Measurements from ENCODE around the gene CROCC2.

CROCC2 gene

GRCh38 chr2:240982821-240983281, 76.7 kb downstream of the CROCC2 start:
- TF ChIP-seq LEF1 (IDR thresholded peaks at IDR 0.05; ENCODE audit: borderline replicate concordance) (no peak), TARDBP (IDR thresholded peaks at IDR 0.05) (no peak), FOXK2 (IDR thresholded peaks at IDR 0.05) (no peak), FOXM1 (IDR thresholded peaks at IDR 0.05; ENCODE audit: borderline replicate concordance) (no peak), ELF4 (IDR thresholded peaks at IDR 0.05) (no peak), L3MBTL2 (conservative IDR thresholded peaks at IDR 0.05) (no peak), FOXA1 (IDR thresholded peaks at IDR 0.05) (no peak), PKNOX1 (IDR thresholded peaks at IDR 0.05) (no peak), NFRKB (IDR thresholded peaks at IDR 0.05) (no peak), ZNF384 (IDR thresholded peaks at IDR 0.05) (no peak), ARNT (IDR thresholded peaks at IDR 0.05) (no peak), SP1 (IDR thresholded peaks at IDR 0.05) (no peak), CTBP1 (IDR thresholded peaks at IDR 0.05; ENCODE audit: borderline replicate concordance) (no peak), BHLHE40 (IDR thresholded peaks at IDR 0.05; ENCODE audit: borderline replicate concordance) (no peak), SUZ12 (IDR thresholded peaks at IDR 0.05) (no peak), HDGF (IDR thresholded peaks at IDR 0.05; ENCODE audit: borderline replicate concordance) (no peak)
- CTCF ChIA-PET, result interaction anchor here (1.0 kb wide), 1 partner anchor 41 kb away, joined by 3 read pairs; no protein-coding TSS in a partner anchor
- no peak for DNase-seq (ENCODE audit: extremely low spot score)
- POLR2A ChIA-PET, result no interaction called here

- ChIA-PET CTCF (interaction anchor here (0.6 to 1.0 kb wide), 3 partner anchors 10 to 151 kb away, joined by 3 to 5 read pairs (median 3); no protein-coding TSS in a partner anchor), POLR2A (no interaction called here)
- DNase-seq (ENCODE audit: extremely low spot score), result peak; percentile 72
- TF ChIP-seq SUZ12 (IDR thresholded peaks at IDR 0.05) (no peak), LEF1 (IDR thresholded peaks at IDR 0.05; ENCODE audit: borderline replicate concordance) (no peak), SP1 (IDR thresholded peaks at IDR 0.05) (no peak), CTBP1 (IDR thresholded peaks at IDR 0.05; ENCODE audit: borderline replicate concordance) (no peak), FOXK2 (IDR thresholded peaks at IDR 0.05) (no peak), ELF4 (IDR thresholded peaks at IDR 0.05) (no peak), L3MBTL2 (conservative IDR thresholded peaks at IDR 0.05) (no peak)
Observed at GRCh38 chr2:240983361-240983995, 77.3 kb downstream of the CROCC2 start.

GRCh38 chr2:240983996-240984498, 77.9 kb downstream of the CROCC2 start:
- ChIA-PET CTCF (interaction anchor here (0.6 to 1.0 kb wide), 3 partner anchors 10 to 150 kb away, joined by 3 to 5 read pairs (median 3); no protein-coding TSS in a partner anchor), POLR2A (no interaction called here)
- TF ChIP-seq LEF1 (IDR thresholded peaks at IDR 0.05; ENCODE audit: borderline replicate concordance) (no peak), ELF4 (IDR thresholded peaks at IDR 0.05) (no peak), HDGF (IDR thresholded peaks at IDR 0.05; ENCODE audit: borderline replicate concordance) (no peak), BHLHE40 (IDR thresholded peaks at IDR 0.05; ENCODE audit: borderline replicate concordance) (no peak), CTBP1 (IDR thresholded peaks at IDR 0.05; ENCODE audit: borderline replicate concordance) (no peak), ZNF384 (IDR thresholded peaks at IDR 0.05) (no peak), PKNOX1 (IDR thresholded peaks at IDR 0.05) (no peak), FOXA1 (IDR thresholded peaks at IDR 0.05) (no peak), SP1 (IDR thresholded peaks at IDR 0.05) (no peak), FOXM1 (IDR thresholded peaks at IDR 0.05; ENCODE audit: borderline replicate concordance) (no peak), L3MBTL2 (conservative IDR thresholded peaks at IDR 0.05) (no peak), TARDBP (IDR thresholded peaks at IDR 0.05) (no peak), NFRKB (IDR thresholded peaks at IDR 0.05) (no peak), FOXK2 (IDR thresholded peaks at IDR 0.05) (no peak), ARNT (IDR thresholded peaks at IDR 0.05) (no peak), SUZ12 (IDR thresholded peaks at IDR 0.05) (no peak)
- DNase-seq (ENCODE audit: extremely low spot score), result no peak

GRCh38 chr2:240985881-240986786, 80.0 kb downstream of the CROCC2 start:
- CTCF ChIA-PET, result no interaction called here
- POLR2A ChIA-PET, result no interaction called here
- no peak for DNase-seq (ENCODE audit: extremely low spot score)
- no peak for TF ChIP-seq ZNF384 (IDR thresholded peaks at IDR 0.05)
- TF ChIP-seq ARNT (IDR thresholded peaks at IDR 0.05), result no peak
- no peak for TF ChIP-seq LEF1 (IDR thresholded peaks at IDR 0.05; ENCODE audit: borderline replicate concordance)
- no peak for TF ChIP-seq FOXM1 (IDR thresholded peaks at IDR 0.05; ENCODE audit: borderline replicate concordance)
- no peak for TF ChIP-seq TARDBP (IDR thresholded peaks at IDR 0.05)
- TF ChIP-seq L3MBTL2 (conservative IDR thresholded peaks at IDR 0.05), result no peak
- no peak for TF ChIP-seq CTBP1 (IDR thresholded peaks at IDR 0.05; ENCODE audit: borderline replicate concordance)
- no peak for TF ChIP-seq BHLHE40 (IDR thresholded peaks at IDR 0.05; ENCODE audit: borderline replicate concordance)
- no peak for TF ChIP-seq NFRKB (IDR thresholded peaks at IDR 0.05)
- no peak for TF ChIP-seq FOXK2 (IDR thresholded peaks at IDR 0.05)
- TF ChIP-seq HDGF (IDR thresholded peaks at IDR 0.05; ENCODE audit: borderline replicate concordance), result no peak
- TF ChIP-seq SUZ12 (IDR thresholded peaks at IDR 0.05), result no peak
- TF ChIP-seq SP1 (IDR thresholded peaks at IDR 0.05), result no peak
- TF ChIP-seq ELF4 (IDR thresholded peaks at IDR 0.05), result no peak
- no peak for TF ChIP-seq PKNOX1 (IDR thresholded peaks at IDR 0.05)
- TF ChIP-seq FOXA1 (IDR thresholded peaks at IDR 0.05), result no peak
